Stimulated activated CD4-positive, alpha-beta T cell treated with anti-CD3 and anti-CD28 coated beads, Interleukin-4, amount 100 ng/mL, for 4 hours (primary cell): ENCODE results near the gene OR2D2.
A peak's percentile ranks its signal among the peaks of the same experiment; 100 is the strongest.
"Not testable (repeated sequence)": the region's sequence is repeated elsewhere in the genome, so short reads cannot be mapped to it uniquely, and the experiment has no call there.

Experiments used
- DNase-seq, 2 experiments: peaks; one replicate each; pipeline ENCODE4 v3.0.0-alpha.2; 2020

The OR2D2 gene, protein sequence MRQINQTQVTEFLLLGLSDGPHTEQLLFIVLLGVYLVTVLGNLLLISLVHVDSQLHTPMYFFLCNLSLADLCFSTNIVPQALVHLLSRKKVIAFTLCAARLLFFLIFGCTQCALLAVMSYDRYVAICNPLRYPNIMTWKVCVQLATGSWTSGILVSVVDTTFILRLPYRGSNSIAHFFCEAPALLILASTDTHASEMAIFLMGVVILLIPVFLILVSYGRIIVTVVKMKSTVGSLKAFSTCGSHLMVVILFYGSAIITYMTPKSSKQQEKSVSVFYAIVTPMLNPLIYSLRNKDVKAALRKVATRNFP

DNA sequence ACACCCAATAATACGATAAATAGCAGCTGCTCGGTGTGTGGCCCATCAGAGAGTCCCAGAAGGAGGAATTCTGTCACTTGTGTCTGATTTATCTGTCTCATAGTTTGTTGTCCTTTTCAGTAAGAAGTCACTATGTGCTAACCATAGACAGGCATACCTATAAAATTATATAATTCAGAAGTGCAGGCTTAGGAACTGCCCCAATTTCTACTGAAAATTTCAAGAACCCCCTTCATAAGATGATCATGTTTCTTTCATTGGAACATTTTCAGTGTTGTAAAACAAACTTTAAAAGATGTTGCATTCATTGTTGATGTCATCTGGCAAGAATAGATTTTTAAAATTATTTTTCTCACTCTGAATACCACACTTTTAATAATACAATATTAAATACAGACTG lies at the start of gene OR2D2:
Gene OR2D2, minus strand, starts transcription at position 101 of the 400 bp plus-strand sequence. Its CDS starts 0 bp downstream, at position 101.
- no peak for DNase-seq

DNA sequence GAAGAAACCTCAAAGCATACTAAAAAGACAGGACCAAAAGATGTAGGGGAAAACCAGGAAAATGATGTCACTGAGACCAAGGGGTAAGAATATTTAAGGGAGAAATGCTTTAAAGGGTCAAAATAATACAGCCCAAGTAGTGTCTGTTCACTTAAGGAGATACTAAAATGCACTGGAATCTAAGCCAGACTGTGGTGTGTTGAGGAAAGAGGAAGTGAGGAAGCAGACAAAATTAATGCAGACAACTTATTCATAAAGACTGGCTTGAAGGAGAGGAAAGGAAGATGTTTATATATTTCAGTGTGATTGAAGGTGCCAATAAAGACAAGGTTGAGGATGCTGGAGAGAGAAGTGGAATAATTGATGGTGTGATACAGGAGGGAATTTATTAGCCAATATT lies 49.7 kb upstream of the OR2D2 start:
- DNase-seq = no peak

DNA sequence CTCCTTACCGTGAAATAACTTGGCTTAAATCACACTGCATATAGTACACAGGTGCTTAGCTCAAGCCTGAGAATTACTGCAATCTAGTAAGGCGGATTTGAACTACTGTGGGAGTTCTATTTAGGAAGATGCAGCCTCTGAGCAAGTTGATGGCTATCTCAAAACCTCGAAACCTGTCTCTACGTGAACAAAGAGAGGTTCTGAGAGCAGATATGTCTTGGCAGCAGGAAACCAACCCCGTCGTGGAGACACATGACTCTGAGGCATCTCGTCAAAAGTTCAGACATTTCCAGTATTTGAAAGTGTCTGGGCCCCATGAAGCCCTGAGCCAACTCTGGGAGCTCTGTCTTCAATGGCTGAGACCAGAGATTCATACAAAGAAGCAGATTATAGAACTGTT lies 39.8 kb upstream of the OR2D2 start:
- DNase-seq = no peak

DNA sequence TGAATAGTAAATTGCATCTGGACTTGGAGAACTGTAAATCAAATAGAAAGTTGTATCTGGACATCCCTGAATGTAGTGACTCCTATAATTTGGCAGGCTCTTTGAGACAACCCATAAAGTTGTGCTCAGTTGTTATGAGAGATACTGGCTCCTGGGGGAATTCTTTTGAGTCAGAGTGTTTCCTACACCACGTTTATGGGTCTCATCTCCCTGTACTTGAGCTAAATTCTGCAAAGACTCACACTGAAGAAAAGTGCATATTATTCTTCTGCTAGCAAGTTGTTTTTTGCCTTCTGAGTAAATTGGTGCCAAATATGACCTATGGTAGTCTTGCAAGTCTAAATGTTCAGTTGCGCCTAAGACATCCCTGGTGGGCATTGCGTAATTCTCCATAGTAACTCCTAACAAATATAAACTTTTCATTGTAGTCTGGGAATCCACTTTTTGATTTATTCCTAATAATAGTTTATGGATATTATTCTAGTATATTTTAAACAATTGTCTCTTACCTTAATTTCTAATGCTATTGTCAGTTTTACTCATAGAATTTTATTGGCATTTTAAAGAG lies 38.9 kb upstream of the OR2D2 start:
- DNase-seq = no peak

DNA sequence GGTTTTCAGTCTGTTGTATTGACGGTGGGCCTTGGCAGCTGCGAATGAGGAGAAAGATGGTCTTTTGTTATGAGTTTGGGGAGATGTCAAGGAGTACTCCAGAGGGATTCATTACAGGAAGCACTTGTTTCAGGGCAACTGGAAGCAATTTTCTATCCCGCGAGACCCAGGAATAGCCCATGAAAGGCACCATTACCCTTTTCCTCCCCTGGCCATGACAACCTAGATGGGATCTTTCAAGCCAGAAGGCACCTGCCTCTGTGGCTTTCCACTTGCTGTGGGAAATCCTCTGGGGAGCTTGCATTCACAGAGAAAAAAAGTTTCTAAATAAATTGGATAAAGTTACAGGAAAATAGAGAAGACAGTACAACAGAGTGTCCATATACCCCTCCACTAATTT lies 36.6 kb upstream of the OR2D2 start:
- no peak for DNase-seq

- DNase-seq = no peak
These were observed 34.8 kb upstream of the OR2D2 start for GRCh38 chr11:6927030-6927617.

DNA sequence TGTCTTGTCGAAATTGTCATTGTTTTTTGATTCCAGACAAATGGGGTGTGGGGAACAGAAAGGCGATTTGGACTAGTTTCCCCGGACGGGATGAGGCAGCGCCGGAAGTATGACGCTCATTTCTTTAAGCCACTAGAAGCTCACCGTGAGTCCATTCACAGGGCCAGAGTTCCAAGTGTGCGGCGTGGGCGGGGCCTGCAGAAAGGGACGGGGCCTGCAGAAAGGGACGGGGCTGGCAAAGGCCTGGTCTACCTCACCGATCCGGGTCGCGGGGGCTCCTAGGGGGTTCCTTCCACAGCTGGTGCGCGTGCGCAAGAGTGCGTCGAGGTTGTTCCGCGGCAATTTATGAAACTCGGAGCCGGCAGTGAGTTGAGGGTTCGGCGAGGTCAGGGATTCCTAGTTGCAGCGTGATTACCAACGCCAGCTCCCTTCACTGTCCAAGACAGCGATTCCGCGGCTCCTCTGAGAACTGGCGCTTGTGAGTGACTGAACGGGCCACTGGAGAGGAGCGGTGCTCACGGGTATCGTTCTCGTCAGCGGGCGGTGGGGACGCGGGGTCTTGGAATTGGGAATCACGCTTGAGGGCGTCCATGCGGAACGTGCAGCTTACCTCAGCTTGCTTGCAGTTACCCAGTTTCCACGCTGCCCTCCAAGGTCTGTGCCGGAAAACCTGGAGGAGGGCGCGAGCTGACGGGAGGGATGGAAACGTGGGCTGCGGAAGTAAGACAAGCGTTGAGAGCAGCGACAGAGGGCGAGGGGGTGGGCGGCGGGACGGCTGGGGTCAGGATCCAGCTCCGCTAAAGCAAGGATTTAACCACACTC lies 34.1 kb upstream of the OR2D2 start, which contains the start of gene ZNF215:
Gene ZNF215, plus strand, starts transcription at position 219 of the 822 bp plus-strand sequence. CDS start 5,847 bp downstream, outside the sequence.
- peak in 1 of 2 experiments; percentile 15 for DNase-seq

- no peak for DNase-seq
These were observed 33.4 kb upstream of the OR2D2 start for GRCh38 chr11:6925636-6926207.

GRCh38 chr11:6925007-6925577 lies 32.8 kb upstream of the OR2D2 start:
- DNase-seq = no peak

DNA sequence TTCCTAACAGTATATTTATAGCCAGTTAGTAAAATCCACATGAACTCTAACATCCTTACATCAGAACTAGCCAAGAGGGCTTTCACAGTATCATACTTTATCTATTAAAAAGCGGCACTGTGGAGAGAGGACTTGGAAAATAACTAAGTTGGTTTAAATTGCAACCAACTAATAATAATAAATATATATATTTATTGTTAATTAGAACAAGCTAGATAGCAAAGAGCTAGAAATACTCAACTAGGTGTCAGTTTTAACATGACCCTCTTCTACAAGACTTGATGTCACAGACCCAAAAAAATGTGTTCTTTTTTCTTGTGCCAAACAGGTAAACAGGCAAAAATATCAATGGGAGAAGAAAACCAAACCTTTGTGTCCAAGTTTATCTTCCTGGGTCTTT lies 28.4 kb upstream of the OR2D2 start, which contains the start of gene OR2D3:
Gene OR2D3, plus strand, starts transcription at position 301 of the 400 bp plus-strand sequence. Its CDS starts 0 bp downstream, at position 301.
- no peak for DNase-seq

GRCh38 chr11:6919698-6920097 lies 27.4 kb upstream of the OR2D2 start:
- DNase-seq = no peak

- no peak for DNase-seq
These were observed 19.6 kb upstream of the OR2D2 start for GRCh38 chr11:6911948-6912347.

GRCh38 chr11:6911378-6911777 lies 19.1 kb upstream of the OR2D2 start:
- DNase-seq = no peak

DNA sequence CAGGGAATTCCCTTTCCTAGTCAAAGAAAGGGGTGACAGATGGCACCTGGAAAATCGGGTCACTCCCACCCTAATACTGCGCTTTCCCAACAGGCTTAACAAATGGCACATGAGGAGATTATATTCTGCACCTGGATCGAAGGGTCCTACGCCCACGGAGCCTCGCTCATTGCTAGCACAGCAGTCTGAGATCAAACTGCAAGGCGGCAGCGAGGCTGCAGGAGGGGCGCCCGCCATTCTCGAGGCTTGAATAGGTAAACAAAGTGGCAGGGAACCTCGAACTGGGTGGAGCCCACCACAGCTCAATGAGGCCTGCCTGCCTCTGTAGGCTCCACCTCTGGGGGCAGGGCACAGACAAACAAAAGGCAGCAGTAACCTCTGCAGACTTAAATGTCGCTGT lies 12.5 kb upstream of the OR2D2 start:
- DNase-seq = not testable (repeated sequence)

GRCh38 chr11:6900327-6900999 lies 8.2 kb upstream of the OR2D2 start:
- DNase-seq = no peak

DNA sequence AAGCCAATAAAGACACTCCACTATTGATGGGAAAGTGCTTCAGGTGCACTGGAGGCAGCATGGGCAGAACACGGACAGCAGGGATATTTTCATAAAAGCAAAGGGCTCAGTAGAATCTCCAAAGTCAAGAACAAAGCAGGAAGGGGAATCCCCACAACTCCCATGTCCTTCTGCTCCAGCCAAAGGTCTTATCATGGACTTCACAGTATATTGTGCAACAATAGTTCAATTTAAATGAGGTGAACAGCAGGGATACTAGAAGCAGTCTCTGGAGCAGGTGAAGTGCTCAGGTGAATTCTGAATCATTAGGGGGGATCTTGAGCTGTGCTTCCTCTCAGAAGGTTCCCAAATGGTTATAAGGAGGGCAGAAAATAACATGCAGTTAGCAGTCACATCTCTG lies 6.6 kb upstream of the OR2D2 start:
- DNase-seq = no peak

- no peak for DNase-seq
These were observed 2.7 kb upstream of the OR2D2 start for GRCh38 chr11:6895010-6895409.

GRCh38 chr11:6894097-6894496 lies 1.8 kb upstream of the OR2D2 start:
- no peak for DNase-seq

- no peak for DNase-seq
These were observed 2.5 kb downstream of the OR2D2 start for GRCh38 chr11:6889835-6890234.

DNA sequence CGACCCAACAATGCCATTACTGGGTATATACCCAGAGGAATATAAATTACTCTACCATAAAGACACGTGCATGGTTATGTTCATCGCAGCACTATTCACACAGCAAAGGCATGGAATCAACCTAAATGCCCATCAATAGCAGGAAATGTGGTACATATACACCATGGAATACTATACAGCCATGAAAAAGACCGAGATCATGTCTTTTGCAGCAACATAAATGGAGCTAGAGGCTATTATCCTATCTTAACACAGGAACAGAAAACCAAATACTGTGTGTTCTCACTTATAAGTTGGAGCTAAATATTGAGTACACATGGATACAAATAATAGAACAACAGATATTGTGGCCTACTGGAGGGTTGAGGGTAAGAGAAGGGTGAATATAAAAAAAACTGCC lies 3.5 kb downstream of the OR2D2 start:
- DNase-seq = no peak

DNA sequence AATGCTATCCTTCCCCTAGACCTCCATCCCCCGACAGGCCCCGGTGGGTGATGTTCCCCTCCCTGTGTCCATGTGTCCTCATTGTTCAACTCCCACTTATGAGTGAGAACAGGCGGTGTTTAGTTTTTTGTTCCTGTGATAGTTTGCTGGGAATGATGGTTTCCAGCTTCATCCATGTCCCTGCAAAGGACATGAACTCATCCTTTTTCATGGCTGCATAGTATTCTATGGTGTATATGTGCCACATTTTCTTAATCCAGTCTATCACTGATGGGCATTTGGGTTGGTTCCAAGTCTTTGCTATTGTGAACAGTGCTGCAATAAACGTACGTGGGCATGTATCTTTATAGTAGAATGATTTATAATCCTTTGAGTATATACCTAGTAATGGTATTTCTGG lies 4.6 kb downstream of the OR2D2 start:
- DNase-seq = not testable (repeated sequence)

DNA sequence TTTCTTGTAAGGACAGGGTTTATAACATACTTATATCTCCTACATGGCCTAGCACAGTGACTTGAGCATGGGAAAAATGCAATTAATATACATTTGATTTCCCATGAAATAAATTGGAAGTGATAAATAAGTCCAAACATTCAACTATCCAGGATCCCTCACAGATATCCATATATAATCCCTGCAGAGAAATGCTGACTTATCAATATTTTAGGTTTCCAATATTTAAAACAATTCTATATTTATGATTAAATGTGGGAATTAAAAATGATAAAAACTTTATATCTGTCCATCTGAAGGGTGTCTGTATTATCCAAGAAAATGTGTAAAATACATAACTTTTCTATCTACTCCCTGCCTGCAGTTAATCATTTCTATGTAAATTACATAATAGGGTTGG lies 9.5 kb downstream of the OR2D2 start:
- DNase-seq = no peak
